Right lobe of liver (tissue), 4 donors: Measurements from ENCODE around the gene CDH13.

Experiments
- CTCF ChIP-seq, 4 donors: fragments of 200-600 bp in 3 of 4; fragments of 450-650 bp in 1 of 4; IDR thresholded peaks; one replicate each; pipeline versions ENCODE4 v1.5.1 to v1.8.0; 2016 to 2022; ENCODE audit warnings: antibody characterized with exemption in 4 of 4, mild to moderate bottlenecking in 2 of 4
- POLR2A ChIP-seq: fragments of 450-650 bp; IDR thresholded peaks from one replicate; pipeline ENCODE4 v1.6.1; 2017; ENCODE audit warnings: antibody characterized with exemption, mild to moderate bottlenecking
- donor health status: DM: no; HTN: no; CAD: no.
- donor health status: DM: no; HTN: no; CAD: no.
- donor health status: DM: no; HTN: yes; CAD: no.

- TF ChIP-seq POLR2A (no peak), CTCF (IDR thresholded peaks at IDR 0.05) (no peak)
These were observed 641.4 kb downstream of the CDH13 start for GRCh38 chr16:83268169-83268568.
